Body of pancreas (tissue), 4 donors: ENCODE measurements around the gene CROCC2.

Source experiments
- CTCF ChIP-seq, 7 experiments: fragments of 450-650 bp in 4 of 7; fragments of 200-600 bp in 3 of 7; sonication (generic) in 3 of 7; IDR thresholded peaks; one replicate each; pipeline ENCODE4 v1.5.1; 2016 to 2019; ENCODE audit warnings: antibody characterized with exemption in 7 of 7
- POLR2A ChIP-seq, 3 donors: fragments of 450-650 bp; IDR thresholded peaks; one replicate each; pipeline ENCODE4 v1.6.1; 2016; ENCODE audit warnings: antibody characterized with exemption in 3 of 3, mild to moderate bottlenecking in 2 of 3

GRCh38 chr2:240884745-240885144, 21.4 kb upstream of the CROCC2 start:
- TF ChIP-seq POLR2A (IDR thresholded peaks at IDR 0.05) = no peak
- TF ChIP-seq CTCF (IDR thresholded peaks at IDR 0.05) = no peak
